ENCODE data around the gene ANKS1B.

DNA sequence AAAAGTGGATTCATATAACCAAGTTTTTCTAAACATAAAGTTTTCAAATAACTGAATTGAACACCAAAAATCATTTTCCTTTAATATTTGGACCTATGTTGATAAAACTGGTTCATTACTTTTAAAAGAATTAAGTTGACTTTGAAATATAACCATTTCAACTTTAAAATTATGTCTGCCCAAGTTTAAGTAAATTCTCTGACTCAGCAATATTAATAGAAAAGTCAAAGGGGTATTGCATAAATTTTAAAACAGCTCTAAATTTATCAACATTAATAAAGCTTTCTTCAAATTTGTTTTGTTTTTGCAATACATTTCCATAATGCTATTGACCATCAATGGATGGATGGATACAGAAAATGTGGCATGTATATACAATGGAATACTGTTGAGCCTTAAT, 505.6 kb downstream of the ANKS1B start:
- TF ChIP-seq POLR2A (IDR thresholded peaks at IDR 0.05; ENCODE audit: low read length): no peak
- no peak for TF ChIP-seq GATA1 (IDR thresholded peaks at IDR 0.05; ENCODE audit: low read depth, low read length)

Data from erythroblast (primary cell).